ENCODE data around the gene CPNE1. TPM values are rescaled to one million over a fixed set of nuclear protein-coding genes. Genes with fewer than 3 reads are reported as not detected.

The CPNE1 gene
- total and polyA plus RNA-seq, 2 of the 8 experiments (the other 6 are each of a cell fraction or from before 2014, with no cell fraction given): 294 to 346 TPM

DNA sequence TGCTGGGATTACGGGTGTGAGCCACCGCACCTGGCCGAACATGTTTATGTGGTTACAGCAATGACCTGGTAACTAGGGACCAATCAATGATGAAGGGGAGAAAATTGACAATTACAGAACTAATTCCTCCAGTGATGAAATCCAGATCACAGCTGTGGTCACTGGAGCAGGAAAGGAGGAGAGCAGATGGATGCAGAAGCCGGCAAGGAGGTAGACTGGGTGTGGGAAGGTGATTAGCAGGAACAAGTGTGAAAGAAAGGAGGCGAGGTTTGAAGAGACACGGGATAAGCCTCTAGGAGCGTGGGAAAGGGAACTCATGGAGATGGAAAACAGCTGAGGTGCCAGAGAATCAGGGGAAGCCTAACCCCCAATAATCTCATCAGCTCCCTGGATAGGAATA is 66.2 kb downstream of the CPNE1 start (continued):
- no peak for TF ChIP-seq BACH1 (IDR thresholded peaks at IDR 0.05; ENCODE audit: low read length)
- TF ChIP-seq JUND (IDR thresholded peaks at IDR 0.05; ENCODE audit: low read length): no peak
- no peak for TF ChIP-seq TEAD4 (IDR thresholded peaks at IDR 0.05; ENCODE audit: low read depth, low read length)
- no peak for TF ChIP-seq CEBPB (IDR thresholded peaks at IDR 0.05; ENCODE audit: low read depth, low read length)
- no peak for TF ChIP-seq CBX5 (IDR thresholded peaks at IDR 0.05; ENCODE audit: low read depth, low read length)
- no peak for TF ChIP-seq SP2 (IDR thresholded peaks at IDR 0.05; ENCODE audit: low read length)
